K562 (cell line): Measurements from ENCODE around the gene PCBP3.

Experiments
- BRD4 ChIP-seq: fragments of 200-600 bp; sonication (generic); IDR thresholded peaks from 2 replicates; pipeline ENCODE4 v1.6.1; 2017; ENCODE audit warnings: inconsistent platforms
- FOXA1 ChIP-seq: fragments of 450-650 bp; IDR thresholded peaks from 2 replicates; pipeline ENCODE4 v1.6.1; 2016; ENCODE audit warnings: mild to moderate bottlenecking, borderline replicate concordance
- GABPA ChIP-seq: fragments of 200-800 bp; sonication (Bioruptor generic); conservative IDR thresholded peaks from 2 replicates; pipeline ENCODE4 v1.6.1; 2016; ENCODE audit warnings: low read depth, missing genetic modification characterization, missing compliant biosample characterization
- POLR2A ChIP-seq: fragments of 450-650 bp; conservative IDR thresholded peaks from 2 replicates; pipeline ENCODE4 v1.6.1; 2016

DNA sequence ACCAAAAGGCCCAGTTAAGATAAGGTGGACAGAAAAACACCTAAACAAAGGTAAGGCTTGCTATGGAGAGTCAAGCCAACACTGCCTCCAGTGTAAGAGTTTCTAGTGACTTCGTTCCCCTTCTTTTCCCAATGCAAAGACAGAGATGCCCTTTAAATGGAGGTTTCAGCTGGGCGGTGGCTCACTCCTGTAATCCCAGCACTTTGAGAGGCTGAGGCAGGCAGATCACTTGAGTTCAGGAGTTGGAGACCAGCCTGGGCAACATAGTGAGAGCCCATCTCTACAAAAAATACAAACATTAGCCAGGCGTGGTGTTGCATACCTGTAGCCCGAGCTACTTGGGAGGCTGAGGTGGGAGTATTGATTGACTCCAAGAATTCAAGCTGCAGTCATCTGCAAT, 314.0 kb downstream of the PCBP3 start:
- TF ChIP-seq POLR2A (no peak), BRD4 (no peak), GABPA (tag) (no peak), FOXA1 (no peak)
